IMR-90 (cell line): ENCODE measurements around the gene SLC4A2. TPM values are rescaled to one million over a fixed set of nuclear protein-coding genes. Genes with fewer than 3 reads are reported as not detected.

ENCODE experiments used
- ATAC-seq: fragments of 200-7000 bp; cut with Tn5 transposase; 2 replicates; pipeline ENCODE4 v1.9.1; 2020; ENCODE audit warnings: low read depth, mild to moderate bottlenecking, moderate library complexity
- BruUV-seq: library from RNA; stranded (reverse); fragments of 400-500 nt; replicated peaks from 2 replicates; lab custom pipeline; 2021; lab: Mats Ljungman, UMichigan
- CTCF ChIA-PET: fragments of 300-600 bp; formaldehyde crosslinking; extraction: SDS; loops from one replicate; lab custom pipeline; 2021; ENCODE audit warnings: antibody characterized with exemption; lab: Yijun Ruan, JAX
- POLR2A ChIA-PET: fragments of 300-600 bp; sonication (Branson Sonifier 250); formaldehyde crosslinking; loops from one replicate; lab custom pipeline; 2022; ENCODE audit warnings: antibody characterized with exemption; ENCODE audit not compliant: unreplicated experiment; lab: Charles Lee
- DNase-seq: peaks from one replicate; pipeline ENCODE4 v3.0.0; 2013
- H2AFZ ChIP-seq: replicated peaks from 2 replicates; pipeline ENCODE3; 2013; ENCODE audit warnings: low read length, mild to moderate bottlenecking; ENCODE audit not compliant: poor library complexity
- H2AK5ac ChIP-seq: 2 replicates; pipeline ENCODE4 v1.6.1; 2013; ENCODE audit warnings: low read depth, low read length, inconsistent platforms
- H2AK9ac ChIP-seq: replicated peaks from 2 replicates; pipeline ENCODE3; 2013; ENCODE audit warnings: mild to moderate bottlenecking, low read depth, low read length, moderate library complexity; ENCODE audit not compliant: poor library complexity
- H2BK120ac ChIP-seq: 2 replicates; pipeline ENCODE4 v1.6.1; 2013; ENCODE audit warnings: low read depth, low read length, inconsistent platforms
- H2BK15ac ChIP-seq: 3 replicates; pipeline ENCODE4 v1.6.1; 2013; ENCODE audit warnings: low read depth, low read length, inconsistent platforms
- H2BK20ac ChIP-seq: 2 replicates; pipeline ENCODE4 v1.6.1; 2013; ENCODE audit warnings: low read depth, mild to moderate bottlenecking, inconsistent platforms, low read length, moderate library complexity
- H2BK5ac ChIP-seq: 2 replicates; pipeline ENCODE4 v1.6.1; 2013; ENCODE audit warnings: mild to moderate bottlenecking, low read depth, low read length, inconsistent platforms; ENCODE audit not compliant: poor library complexity, severe bottlenecking
- H3K14ac ChIP-seq: replicated peaks from 2 replicates; pipeline ENCODE4 v1.6.1; 2013; ENCODE audit warnings: low read depth, low read length, inconsistent platforms
- H3K18ac ChIP-seq: 2 replicates; pipeline ENCODE4 v1.6.1; 2013; ENCODE audit warnings: low read depth, low read length, control low read depth
- H3K23ac ChIP-seq: 2 replicates; pipeline ENCODE4 v1.6.1; 2013; ENCODE audit warnings: low read depth, low read length, inconsistent platforms
- H3K27ac ChIP-seq: 2 replicates; pipeline ENCODE4 v1.5.1; 2013; ENCODE audit warnings: mild to moderate bottlenecking, control low read depth, low read length; ENCODE audit not compliant: insufficient read depth
- H3K27me3 ChIP-seq: 2 replicates; pipeline ENCODE4 v1.6.1; 2013; ENCODE audit warnings: low read length; ENCODE audit not compliant: control insufficient read depth, insufficient read depth
- H3K36me3 ChIP-seq: 2 replicates; pipeline ENCODE4 v1.6.1; 2013; ENCODE audit warnings: low read length, mixed read lengths; ENCODE audit not compliant: control insufficient read depth, insufficient read depth
- H3K4ac ChIP-seq: 2 replicates; pipeline ENCODE4 v1.6.1; 2013; ENCODE audit warnings: low read depth, low read length, inconsistent platforms
- H3K4me1 ChIP-seq: 2 replicates; pipeline ENCODE4 v1.6.1; 2013; ENCODE audit warnings: low read length, mixed read lengths; ENCODE audit not compliant: control insufficient read depth, insufficient read depth
- H3K4me2 ChIP-seq: 2 replicates; pipeline ENCODE4 v1.6.1; 2013; ENCODE audit warnings: low read depth, mild to moderate bottlenecking, control low read depth, low read length, moderate library complexity
- H3K4me3 ChIP-seq: 2 replicates; pipeline ENCODE4 v1.5.1; 2013; ENCODE audit warnings: low read depth, mild to moderate bottlenecking, control low read depth, low read length, moderate library complexity; ENCODE audit not compliant: insufficient read depth
- H3K56ac ChIP-seq: 2 replicates; pipeline ENCODE4 v1.6.1; 2013; ENCODE audit warnings: low read length, inconsistent platforms; ENCODE audit not compliant: insufficient read depth; ENCODE audit errors: extremely low read depth
- H3K79me1 ChIP-seq, 2 experiments: 2 replicates each; pipeline ENCODE4 v1.6.1; 2013; ENCODE audit warnings: low read length in 2 of 2, inconsistent platforms in 1 of 2, low read depth in 1 of 2
- H3K9ac ChIP-seq: 2 replicates; pipeline ENCODE4 v1.6.1; 2013; ENCODE audit warnings: low read depth, low read length, control low read depth
- H3K9me1 ChIP-seq: 2 replicates; pipeline ENCODE4 v1.6.1; 2013; ENCODE audit warnings: low read length, inconsistent platforms; ENCODE audit not compliant: insufficient read depth
- H3K9me3 ChIP-seq: 2 replicates; pipeline ENCODE4 v1.6.1; 2013; ENCODE audit warnings: low read length; ENCODE audit not compliant: control insufficient read depth, insufficient read depth
- H4K20me1 ChIP-seq: 2 replicates; pipeline ENCODE4 v1.6.1; 2013; ENCODE audit warnings: low read length, inconsistent platforms; ENCODE audit not compliant: insufficient read depth
- H4K5ac ChIP-seq: 2 replicates; pipeline ENCODE4 v1.6.1; 2013; ENCODE audit warnings: mild to moderate bottlenecking, low read depth, low read length, control low read depth
- H4K8ac ChIP-seq, 2 experiments: 2 replicates each; pipeline ENCODE4 v1.6.1; 2013; ENCODE audit warnings: low read depth in 2 of 2, low read length in 2 of 2, control low read depth in 1 of 2, inconsistent platforms in 1 of 2
- H4K91ac ChIP-seq: 2 replicates; pipeline ENCODE4 v1.6.1; 2013; ENCODE audit warnings: low read depth, low read length, inconsistent platforms; ENCODE audit not compliant: insufficient read depth
- BHLHE40 ChIP-seq: fragments of 150-350 bp; IDR thresholded peaks from 2 replicates; pipeline ENCODE4 v1.6.1; 2016; ENCODE audit warnings: mild to moderate bottlenecking, low read depth, low read length
- CEBPB ChIP-seq: IDR thresholded peaks from 2 replicates; pipeline ENCODE4 v1.6.1; 2012; ENCODE audit warnings: low read depth, low read length, improper control_type of control experiment
- CHD1 ChIP-seq: IDR thresholded peaks from 2 replicates; pipeline ENCODE4 v1.6.1; 2012; ENCODE audit warnings: low read depth, low read length, improper control_type of control experiment
- CTCF ChIP-seq: conservative IDR thresholded peaks from 2 replicates; pipeline ENCODE4 v1.5.1; 2012; ENCODE audit warnings: mild to moderate bottlenecking, low read depth, low read length, improper control_type of control experiment
- ELK1 ChIP-seq: fragments of 150-350 bp; IDR thresholded peaks from 2 replicates; pipeline ENCODE4 v1.6.1; 2016; ENCODE audit warnings: low read depth, mild to moderate bottlenecking, low read length, moderate library complexity, borderline replicate concordance
- FOS ChIP-seq: fragments of 150-350 bp; IDR thresholded peaks from 2 replicates; pipeline ENCODE4 v1.6.1; 2016; ENCODE audit warnings: low read depth, low read length
- MAFK ChIP-seq: IDR thresholded peaks from 2 replicates; pipeline ENCODE4 v1.6.1; 2012; ENCODE audit warnings: low read depth, low read length, improper control_type of control experiment
- MAZ ChIP-seq: IDR thresholded peaks from 2 replicates; pipeline ENCODE4 v1.6.1; 2012; ENCODE audit warnings: low read depth, mild to moderate bottlenecking, low read length, improper control_type of control experiment, moderate library complexity, borderline replicate concordance
- NFE2L2 ChIP-seq: fragments of 150-350 bp; IDR thresholded peaks from 2 replicates; pipeline ENCODE4 v1.6.1; 2016; ENCODE audit warnings: low read depth, mild to moderate bottlenecking, low read length
- POLR2A ChIP-seq: IDR thresholded peaks from 2 replicates; pipeline ENCODE4 v1.6.1; 2012; ENCODE audit warnings: mild to moderate bottlenecking, low read depth, low read length
- RAD21 ChIP-seq: IDR thresholded peaks from 2 replicates; pipeline ENCODE4 v1.6.1; 2012; ENCODE audit warnings: low read length, improper control_type of control experiment
- RCOR1 ChIP-seq: IDR thresholded peaks from 2 replicates; pipeline ENCODE4 v1.6.1; 2012; ENCODE audit warnings: mild to moderate bottlenecking, low read length, improper control_type of control experiment; ENCODE audit not compliant: insufficient replicate concordance
- RFX5 ChIP-seq: IDR thresholded peaks from 2 replicates; pipeline ENCODE4 v1.8.0; 2012; ENCODE audit warnings: low read depth, mild to moderate bottlenecking, low read length, moderate library complexity
- USF2 ChIP-seq: fragments of 150-350 bp; IDR thresholded peaks from 2 replicates; pipeline ENCODE4 v1.6.1; 2017; ENCODE audit warnings: mild to moderate bottlenecking, antibody characterized with exemption, low read length, low read depth
- WGBS, 2 experiments: methylation state at CpG; one replicate each; pipeline versions ENCODE4 v1.1.5 to v1.1.7; 2013; ENCODE audit warnings: missing lambda C conversion rate in 2 of 2; ENCODE audit not compliant: insufficient read length in 1 of 2; ENCODE audit errors: extremely low coverage in 2 of 2; 5-methylcytosine and 5-hydroxymethylcytosine counted together
- dilution Hi-C: fragments of 300-500 bp; cut with HindIII; formaldehyde crosslinking; loops from one replicate; pipeline ENCODE4 v1.14.3; 2018; ENCODE audit warnings: low sequenced_read_pairs; ENCODE audit not compliant: unreplicated experiment
- in situ Hi-C: fragments of 300-500 bp; cut with MboI; formaldehyde crosslinking; loops from 3 replicates; pipeline ENCODE4 v1.14.3; 2019; ENCODE audit warnings: low sequenced_read_pairs, inconsistent platforms, mixed read lengths
- intact Hi-C: fragments of 100-400 bp; cut with micrococcal nuclease; formaldehyde crosslinking; loops from 2 replicates; pipeline ENCODE4 v1.10.0; 2022
- polyA plus RNA-seq, 3 experiments: library from polyadenylated mRNA; depleted of rRNA; stranded (reverse); fragments of >200 nt; gene quantifications; 2 replicates each; pipeline ENCODE4 v1.2.3, GENCODE V29; 2012; ENCODE audit warnings: low replicate concordance in 1 of 3
- total RNA-seq: library from RNA; depleted of rRNA; stranded (reverse); fragments of >200 nt; gene quantifications from 2 replicates; pipeline ENCODE4 v1.2.3, GENCODE V29; 2012

The SLC4A2 gene
- total and polyA plus RNA-seq, 2 of the 4 experiments (the other 2 are of a cell fraction), result 29.6 to 91.0 TPM

- Histone ChIP-seq H3K9me3 (no peaks in the 10 kb centered on the region), H3K27me3 (no peaks in the 10 kb centered on the region), H2BK120ac (peak overlapping the region; percentile 48), H3K79me1 (peaks cover 28 to 73% of the 10 kb centered on the region in 2 experiments), H3K14ac (peak overlapping the region; percentile 81), H3K4ac (peak overlapping the region; percentile 89), H3K4me3 (peak overlapping the region; percentile 94), H2AK9ac (peak overlapping the region; percentile 100), H3K18ac (peak overlapping the region; percentile 22; the same call in 1 of the 2 replicates), H3K36me3 (peaks cover 13% of the 10 kb centered on the region), H3K23ac (peak overlapping the region; percentile 87), H3K9ac (peak overlapping the region; percentile 84), H3K4me2 (peak overlapping the region; percentile 99), H4K91ac (peak overlapping the region; percentile 56), H4K20me1 (peaks cover 32% of the 10 kb centered on the region), H3K9me1 (peaks cover 12% of the 10 kb centered on the region; the same call in 1 of the 2 replicates), H2AFZ (peak overlapping the region; percentile 95), H3K56ac (peak overlapping the region; percentile 87), H3K27ac (peak overlapping the region; percentile 97), H4K5ac (peak overlapping the region; percentile 26; the same call in 1 of the 2 replicates), H2BK15ac (0 out of 3 replicates have a peak overlapping the region, but pooled peaks have one; percentile 15), H4K8ac (peak overlapping the region; percentile 35 to 56; a peak in 3 of 4 replicates), H2BK20ac (no peak overlapping the region), H2AK5ac (peak overlapping the region; percentile 96), H2BK5ac (peak overlapping the region; percentile 95), H3K4me1 (peaks cover 43% of the 10 kb centered on the region)
- intact Hi-C loops (loop anchor here (1.0 kb wide), 1 partner anchor 51 kb away; no protein-coding TSS in a partner anchor), dilution Hi-C loops (no loop called here), in situ Hi-C loops (no loop called here)
- no TSS peak for BruUV-seq
- DNase-seq (no peak), ATAC-seq (no peak)
- ChIA-PET CTCF (no interaction called here), POLR2A (interaction anchor here (0.6 kb wide), 1 partner anchor 17 kb away, joined by 5 read pairs; no protein-coding TSS in a partner anchor)
- WGBS, 2 experiments, result 12% methylated on average over 7 of the region's 21 CpGs; no CpG with 5 or more reads in 1 of the 2 experiments
- TF ChIP-seq CEBPB (no peak), NFE2L2 (no peak), MAFK (no peak), FOS (no peak), BHLHE40 (no peak), CTCF (peak; percentile 17; the same call in 1 of the 2 replicates), MAZ (peak; percentile 14; the same call in 1 of the 2 replicates), RAD21 (no peak), POLR2A (0 out of 2 replicates have a peak, but pooled peaks have one; percentile 12), USF2 (no peak), RCOR1 (no peak), ELK1 (no peak), RFX5 (no peak), CHD1 (no peak)
These were observed 1.2 kb downstream of the SLC4A2 start for GRCh38 chr7:151060416-151061212.
